Measurements from ENCODE around the gene BBS7. TPM values are rescaled to one million over a fixed set of nuclear protein-coding genes. Genes with fewer than 3 reads are reported as not detected.

Gene BBS7
- total RNA-seq, 1 experiment from 2014 or later: 26.2 TPM

DNA sequence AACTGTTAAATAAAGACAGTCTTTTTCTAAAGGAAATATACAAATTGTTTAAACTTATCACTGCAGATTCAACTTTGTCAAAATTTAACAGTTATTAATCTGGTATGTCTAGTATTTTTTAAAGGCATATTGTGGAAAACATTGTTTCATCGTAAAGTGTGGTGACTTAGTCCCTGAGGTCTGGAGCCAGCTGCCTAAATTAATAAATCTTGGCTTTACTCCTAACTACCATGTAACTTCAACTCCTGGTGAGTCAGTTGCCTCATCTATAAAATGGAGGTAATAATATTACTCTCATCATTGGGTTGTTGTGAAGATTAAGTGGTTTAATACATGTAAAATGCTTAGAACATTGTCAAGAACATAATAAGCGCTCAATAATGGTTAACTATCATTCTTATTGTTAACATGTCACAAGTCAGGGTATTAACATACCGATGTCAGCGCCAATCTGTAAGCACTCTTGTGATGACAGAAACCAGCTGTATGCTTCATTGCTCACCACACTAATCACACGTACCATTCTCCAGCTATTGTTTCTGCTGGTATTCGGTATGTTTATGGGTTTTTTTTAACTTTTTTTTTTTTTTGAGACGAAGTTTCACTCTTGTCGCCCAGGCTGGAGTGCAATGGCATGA is 91.2 kb downstream of the BBS7 start:
- H4K91ac ChIP-seq (ENCODE audit: insufficient read length, low read depth, low read length): no peak overlapping the region
- H3K36me3 Mint-ChIP-seq (ENCODE audit: insufficient read depth in 1 of 3, low read depth in 3 of 3): no peaks in the 10 kb centered on the region
- H4K20me1 ChIP-seq (ENCODE audit: control insufficient read depth, insufficient read depth, insufficient read length): no peaks in the 10 kb centered on the region
- H3K27me3 ChIP-seq (ENCODE audit: insufficient read depth, low read length): no peaks in the 10 kb centered on the region
- H3K79me1 ChIP-seq (ENCODE audit: insufficient read depth, low read depth, low read length, poor library complexity, severe bottlenecking): no peaks in the 10 kb centered on the region
- no peak overlapping the region for H2AFZ ChIP-seq (ENCODE audit: low read length)
- no peak overlapping the region for H2BK120ac ChIP-seq (ENCODE audit: low read depth, low read length, poor library complexity, severe bottlenecking)
- no peaks in the 10 kb centered on the region for H3K23me2 ChIP-seq (ENCODE audit: insufficient read length, low read depth, low read length, poor library complexity, severe bottlenecking)
- H2BK5ac ChIP-seq (ENCODE audit: insufficient read length, low read length): no peak overlapping the region
- WGBS (ENCODE audit: extremely low coverage, insufficient read length, low lambda C conversion rate): no CpG with 5 or more reads among the region's 8 CpGs
- no peak overlapping the region for H2AK5ac ChIP-seq (ENCODE audit: insufficient read length, low read length)
- no peak for DNase-seq
- H3K14ac ChIP-seq (ENCODE audit: insufficient read depth, low read length): no peak overlapping the region
- no peak overlapping the region for H3K4ac ChIP-seq (ENCODE audit: low read depth, low read length)
- H3K18ac ChIP-seq (ENCODE audit: insufficient read length, low read depth, low read length): no peak overlapping the region
- no peak overlapping the region for H3K56ac ChIP-seq (ENCODE audit: insufficient read length, low read depth, low read length)
- no peak overlapping the region for H3K9ac ChIP-seq (ENCODE audit: extremely low read depth, insufficient read length, low read length)
- H2BK15ac ChIP-seq (ENCODE audit: low read depth, low read length): no peak overlapping the region
- no peak overlapping the region for H4K5ac ChIP-seq (ENCODE audit: insufficient read length, low read depth, low read length)
- H3K79me2 ChIP-seq (ENCODE audit: insufficient read depth, low read length): no peaks in the 10 kb centered on the region
- no peak overlapping the region for H3K4me3 Mint-ChIP-seq
- H3K4me1 ChIP-seq (ENCODE audit: insufficient read depth, low read length): no peaks in the 10 kb centered on the region
- no peak overlapping the region for H3K27ac ChIP-seq (ENCODE audit: insufficient read length, low read depth, low read length)
- H3K27ac Mint-ChIP-seq: no peak overlapping the region
- H3K9me3 ChIP-seq (ENCODE audit: control insufficient read depth, low read depth, low read length): no peaks in the 10 kb centered on the region
- no peak overlapping the region for H3K23ac ChIP-seq (ENCODE audit: insufficient read length, low read depth, low read length)
- H3K4me1 Mint-ChIP-seq: peaks cover 11 to 12% of the 10 kb centered on the region in 2 experiments
- no peak overlapping the region for H2BK20ac ChIP-seq (ENCODE audit: low read depth, low read length, poor library complexity, severe bottlenecking)
- no peak overlapping the region for H3K4me2 ChIP-seq (ENCODE audit: insufficient read depth, insufficient read length, low read length)
- TF ChIP-seq, protein P1, sequence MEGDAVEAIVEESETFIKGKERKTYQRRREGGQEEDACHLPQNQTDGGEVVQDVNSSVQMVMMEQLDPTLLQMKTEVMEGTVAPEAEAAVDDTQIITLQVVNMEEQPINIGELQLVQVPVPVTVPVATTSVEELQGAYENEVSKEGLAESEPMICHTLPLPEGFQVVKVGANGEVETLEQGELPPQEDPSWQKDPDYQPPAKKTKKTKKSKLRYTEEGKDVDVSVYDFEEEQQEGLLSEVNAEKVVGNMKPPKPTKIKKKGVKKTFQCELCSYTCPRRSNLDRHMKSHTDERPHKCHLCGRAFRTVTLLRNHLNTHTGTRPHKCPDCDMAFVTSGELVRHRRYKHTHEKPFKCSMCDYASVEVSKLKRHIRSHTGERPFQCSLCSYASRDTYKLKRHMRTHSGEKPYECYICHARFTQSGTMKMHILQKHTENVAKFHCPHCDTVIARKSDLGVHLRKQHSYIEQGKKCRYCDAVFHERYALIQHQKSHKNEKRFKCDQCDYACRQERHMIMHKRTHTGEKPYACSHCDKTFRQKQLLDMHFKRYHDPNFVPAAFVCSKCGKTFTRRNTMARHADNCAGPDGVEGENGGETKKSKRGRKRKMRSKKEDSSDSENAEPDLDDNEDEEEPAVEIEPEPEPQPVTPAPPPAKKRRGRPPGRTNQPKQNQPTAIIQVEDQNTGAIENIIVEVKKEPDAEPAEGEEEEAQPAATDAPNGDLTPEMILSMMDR (conservative IDR thresholded peaks at IDR 0.05): no peak
- H2BK12ac ChIP-seq (ENCODE audit: insufficient read length, low read depth, low read length): no peak overlapping the region
- H4K8ac ChIP-seq (replicated peaks; ENCODE audit: insufficient read length, low read depth, low read length): no peak overlapping the region
- H3K27me3 Mint-ChIP-seq (ENCODE audit: low read depth): peaks cover 2% of the 10 kb centered on the region
- no peak overlapping the region for H3T11ph ChIP-seq (ENCODE audit: low read length)
- no peaks in the 10 kb centered on the region for H3K9me3 Mint-ChIP-seq
